NCI-H2107 treated with DMSO at 0.1 percent for 48 hours (cell line): Measurements from ENCODE around the gene SIK2.
A peak's percentile ranks its signal among the peaks of the same experiment; 100 is the strongest.

Experiments
- DNase-seq: peaks from one replicate; lab custom pipeline; 2025; ENCODE audit not compliant: unreplicated experiment; lab: John Stamatoyannopoulos, UW

SIK2 gene

DNA sequence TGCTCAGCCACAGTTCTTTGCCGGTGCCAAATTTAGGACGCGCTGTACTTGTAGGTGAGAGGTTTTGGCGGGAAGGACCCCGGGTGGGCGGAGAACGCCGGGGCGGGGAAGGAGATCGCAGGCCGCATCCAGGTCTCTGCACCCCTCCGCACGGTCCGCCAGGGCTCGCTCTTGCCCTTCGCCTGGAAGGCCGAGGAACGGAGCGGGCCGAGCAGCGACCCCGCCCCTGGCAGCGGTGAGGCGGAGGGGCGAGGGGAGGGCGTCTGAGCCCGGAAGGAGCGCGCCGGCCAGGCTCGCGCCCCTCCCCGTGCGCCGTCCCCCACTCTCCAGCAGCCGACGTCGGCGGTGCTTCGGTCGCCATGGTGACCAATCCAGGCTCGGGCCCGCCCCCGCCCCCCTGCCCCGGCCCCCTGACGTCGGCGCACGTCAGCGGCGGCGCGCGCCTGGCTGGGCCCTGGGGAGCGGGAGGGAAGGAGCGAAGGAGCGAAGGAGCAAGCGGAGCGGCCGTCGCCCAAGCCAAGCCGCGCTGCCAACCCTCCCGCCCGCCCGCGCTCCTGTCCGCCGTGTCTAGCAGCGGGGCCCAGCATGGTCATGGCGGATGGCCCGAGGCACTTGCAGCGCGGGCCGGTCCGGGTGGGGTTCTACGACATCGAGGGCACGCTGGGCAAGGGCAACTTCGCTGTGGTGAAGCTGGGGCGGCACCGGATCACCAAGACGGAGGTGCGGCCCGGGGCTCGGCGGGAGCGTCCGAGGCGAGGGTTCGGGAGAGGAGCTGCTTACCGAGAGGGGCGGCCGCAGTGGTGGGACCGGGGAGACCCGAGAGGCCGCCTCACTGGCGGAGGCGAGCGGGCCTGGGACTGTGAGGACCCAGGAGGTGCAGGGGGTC is at the start of gene SIK2:
TSS of gene SIK2 (plus strand) at position 471 of the 886 bp plus-strand sequence. CDS start at position 586, 115 bp downstream.
- peak; percentile 90 for DNase-seq

GRCh38 chr11:111554532-111554931 is 47.7 kb upstream of the SIK2 start:
- no peak for DNase-seq

DNA sequence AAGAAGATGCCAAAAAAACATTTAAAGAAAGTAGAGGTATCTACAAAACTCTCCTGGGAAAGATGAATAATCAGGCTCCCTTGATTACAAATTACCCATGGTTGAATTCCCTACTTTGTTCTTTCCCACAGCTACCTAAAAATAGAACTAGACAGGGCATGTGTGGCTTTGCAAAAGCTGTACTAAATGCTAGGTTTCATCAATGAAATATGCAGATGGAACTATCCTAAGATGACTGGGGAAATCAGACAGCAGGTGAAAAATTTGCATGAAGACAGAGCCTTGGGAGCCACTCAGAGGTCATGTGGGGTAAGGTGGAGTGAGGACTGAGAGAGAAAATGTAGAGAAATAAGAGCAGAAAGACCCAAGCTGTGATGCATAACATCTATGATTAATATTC is 47.0 kb upstream of the SIK2 start:
- no peak for DNase-seq

- DNase-seq = no peak
These were observed 44.7 kb upstream of the SIK2 start for GRCh38 chr11:111557425-111558111.

GRCh38 chr11:111559800-111560464 is 42.3 kb upstream of the SIK2 start:
- DNase-seq = no peak

DNA sequence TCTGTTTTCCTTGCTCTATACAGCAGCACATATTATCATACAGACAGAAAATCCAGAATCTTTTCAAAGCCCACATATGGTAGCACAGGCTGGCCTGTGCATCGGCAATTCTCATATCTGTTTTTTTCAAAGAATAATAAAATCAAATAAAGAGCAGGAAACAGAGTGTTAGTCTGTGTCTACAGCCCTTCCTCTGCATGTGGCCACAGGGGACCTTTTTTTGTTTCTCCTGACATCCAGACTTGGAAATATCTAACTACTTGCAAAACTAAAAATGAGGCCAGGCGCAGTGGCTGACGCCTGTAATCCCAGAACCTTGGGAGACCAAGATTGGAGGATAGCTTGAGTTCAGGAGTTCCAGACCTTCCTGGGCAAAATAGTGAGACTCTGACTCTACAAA is 41.4 kb upstream of the SIK2 start:
- DNase-seq = no peak

- DNase-seq = no peak
These were observed 40.9 kb upstream of the SIK2 start for GRCh38 chr11:111561306-111561705.

DNA sequence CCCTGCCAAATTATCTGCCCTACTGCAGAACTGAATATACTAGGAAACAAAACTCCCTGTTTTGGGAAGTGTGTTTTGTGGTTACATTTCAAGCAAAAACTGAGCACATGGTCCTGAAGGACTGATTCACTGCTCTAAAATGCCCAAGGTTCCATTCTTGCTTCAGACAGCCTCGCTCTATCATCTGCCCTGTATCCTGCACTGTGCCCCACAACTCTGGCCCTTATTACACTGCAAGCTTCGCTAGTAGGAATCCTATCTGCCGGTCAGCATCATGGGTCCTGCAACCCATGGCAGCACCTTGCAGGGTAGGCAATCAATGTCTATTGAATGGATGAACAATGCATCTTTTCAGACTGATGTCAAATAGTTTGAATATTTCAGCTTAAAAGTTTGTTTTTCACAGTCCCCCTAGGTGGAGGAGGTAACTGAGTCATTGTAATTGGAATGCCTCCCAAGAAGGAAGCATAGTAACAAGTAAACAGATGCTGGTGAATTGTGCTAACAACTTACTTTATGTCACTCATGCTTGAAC is 40.4 kb upstream of the SIK2 start:
- DNase-seq = no peak

DNA sequence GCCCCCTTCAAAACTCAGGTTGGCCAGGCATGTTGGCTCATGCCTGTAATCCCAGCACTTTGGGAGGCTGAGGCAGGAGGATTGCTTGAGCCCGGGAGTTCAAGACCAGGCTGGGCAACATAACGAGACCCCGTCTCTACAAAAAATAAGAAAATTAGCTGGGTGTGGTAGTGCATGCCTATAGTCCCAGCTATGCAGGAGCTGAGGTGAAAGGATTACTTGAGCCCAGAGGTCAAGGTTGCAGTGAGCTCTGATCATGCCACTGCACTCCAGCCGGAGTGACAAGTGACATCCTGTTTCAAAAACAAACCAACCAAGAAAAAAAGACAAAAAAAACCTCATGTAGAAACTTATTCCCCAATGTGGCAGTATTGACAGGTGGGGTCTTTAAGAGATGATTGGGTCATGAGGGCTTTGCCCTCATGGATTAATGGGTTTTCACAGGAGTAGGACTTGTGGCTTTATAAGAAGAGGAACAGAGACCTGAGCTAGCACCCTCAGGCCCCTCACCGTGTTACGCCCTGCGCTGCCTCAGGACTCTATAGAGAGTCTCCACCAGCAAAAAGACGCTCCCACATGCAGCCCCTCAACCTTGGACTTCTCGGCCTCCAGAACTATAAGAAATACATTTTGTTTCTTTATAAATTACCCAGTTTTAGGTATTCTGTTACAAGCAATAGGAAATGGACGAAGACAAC is 39.4 kb upstream of the SIK2 start:
- no peak for DNase-seq

DNA sequence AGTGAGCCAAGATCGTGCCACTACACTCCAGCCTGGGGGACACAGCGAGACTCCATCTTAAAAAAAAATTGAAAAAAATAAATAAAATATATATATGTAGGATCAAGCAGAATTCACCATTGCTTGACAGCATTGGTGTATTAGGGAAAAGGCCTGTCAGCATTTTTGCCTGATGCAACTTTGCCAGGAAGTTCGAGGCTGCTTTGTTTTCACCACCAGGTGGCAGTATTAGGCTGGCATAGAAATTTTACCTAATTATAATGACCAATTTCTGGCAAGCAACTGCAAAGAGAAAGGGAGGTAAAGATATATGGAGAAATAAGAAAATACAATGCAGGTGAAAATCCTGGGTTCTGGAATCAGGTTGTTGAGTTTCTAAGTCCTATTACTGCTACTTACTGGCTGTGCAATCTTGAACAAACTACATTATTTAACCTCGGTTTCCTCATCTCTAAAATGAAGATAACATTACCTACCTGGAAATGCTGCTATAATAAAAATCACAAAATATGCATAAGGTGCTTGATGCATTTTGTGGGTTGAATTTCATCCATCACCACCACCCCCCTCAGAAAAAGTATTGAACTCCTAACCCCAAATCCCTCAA is 37.0 kb upstream of the SIK2 start:
- peak; percentile 53 for DNase-seq

DNA sequence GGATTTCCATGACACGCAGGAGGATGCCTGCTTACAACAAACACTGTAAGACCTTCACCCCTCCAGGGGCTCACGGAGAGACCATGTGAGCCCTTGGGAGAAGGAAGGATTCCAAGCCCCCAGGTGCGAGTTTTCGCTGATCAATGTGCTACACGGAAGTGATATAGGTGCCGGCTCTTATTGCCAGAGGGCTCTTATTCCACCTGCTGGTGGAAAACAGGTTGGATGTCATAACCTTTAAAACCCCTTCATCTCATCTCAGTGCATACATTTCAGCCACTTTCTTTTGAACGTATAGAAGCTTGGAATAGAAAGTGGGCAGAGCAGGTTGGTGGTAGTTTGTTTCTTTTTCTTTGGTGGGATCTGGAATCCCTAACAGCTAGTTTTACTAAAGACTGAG is 35.9 kb upstream of the SIK2 start:
- DNase-seq = no peak

- DNase-seq = no peak
These were observed 32.8 kb upstream of the SIK2 start for GRCh38 chr11:111569476-111569875.

GRCh38 chr11:111570796-111571195 is 31.5 kb upstream of the SIK2 start:
- no peak for DNase-seq

- no peak for DNase-seq
These were observed 30.3 kb upstream of the SIK2 start for GRCh38 chr11:111571829-111572501.

DNA sequence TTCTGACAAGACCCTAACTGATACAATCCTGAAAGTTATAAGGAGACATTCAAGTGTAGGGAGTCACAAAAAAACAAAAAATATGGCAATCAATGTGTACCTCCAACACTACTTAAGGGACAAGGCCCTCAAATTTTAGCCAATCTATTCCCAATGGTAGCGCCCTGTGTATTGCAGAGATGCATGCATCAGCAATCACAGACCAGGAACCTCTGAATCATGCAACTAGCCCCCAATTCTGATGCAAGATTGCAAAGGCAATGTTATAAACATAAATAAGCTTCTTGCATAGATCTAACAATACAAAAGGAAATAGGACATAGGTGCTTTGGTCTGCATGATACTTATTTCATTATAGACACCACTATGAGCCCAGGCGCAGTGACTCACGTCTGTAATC is 29.7 kb upstream of the SIK2 start:
- DNase-seq = no peak

GRCh38 chr11:111573821-111574249 is 28.4 kb upstream of the SIK2 start:
- no peak for DNase-seq

GRCh38 chr11:111574373-111575225 is 27.6 kb upstream of the SIK2 start:
- DNase-seq = peak; percentile 56

DNA sequence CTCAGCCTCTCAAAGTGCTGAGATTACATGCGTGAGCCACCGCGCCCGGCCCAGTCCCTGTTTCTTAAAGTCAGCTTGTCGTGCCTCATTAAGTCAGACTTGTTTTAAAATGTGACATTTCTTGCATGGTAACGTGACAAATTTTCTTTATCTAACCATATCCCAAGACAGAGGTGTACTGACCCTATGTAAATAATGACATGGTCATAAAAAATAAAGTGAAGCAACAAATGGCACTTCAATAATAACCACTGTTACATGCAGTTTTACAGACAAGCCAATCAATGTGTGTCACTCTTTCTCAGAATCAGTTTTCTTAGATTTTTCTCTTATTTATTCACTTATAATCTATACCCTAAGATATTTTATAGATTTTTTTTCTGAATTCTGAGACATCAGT is 26.5 kb upstream of the SIK2 start:
- DNase-seq = no peak

DNA sequence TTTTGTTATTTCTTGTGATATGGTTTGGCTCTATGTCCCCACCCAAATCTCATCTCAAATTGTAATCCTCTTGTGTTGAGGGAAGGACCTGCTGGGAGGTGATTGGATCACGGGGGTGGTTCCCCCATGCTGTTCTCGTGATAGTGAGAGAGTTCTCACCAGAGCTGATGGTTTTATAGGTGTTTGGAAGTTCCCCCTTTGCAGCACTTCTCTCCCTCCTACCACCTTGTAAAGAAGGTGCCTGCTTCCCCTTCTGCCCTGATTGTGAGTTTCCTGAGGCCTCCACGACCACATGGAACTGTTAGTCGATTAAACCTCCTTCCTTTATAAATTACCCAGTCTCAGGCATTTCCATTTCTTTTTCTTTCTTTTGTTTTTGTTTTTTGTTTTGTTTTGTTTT is 24.4 kb upstream of the SIK2 start:
- DNase-seq = no peak
